Endothelial cell of umbilical vein (primary cell): Measurements from ENCODE around the gene MYH14. TPM values are rescaled to one million over a fixed set of nuclear protein-coding genes. Genes with fewer than 3 reads are reported as not detected.

Experiments
- BruUV-seq: library from RNA; stranded (reverse); fragments of 400-500 nt; replicated peaks from 2 replicates; lab custom pipeline; 2021; lab: Mats Ljungman, UMichigan
- CTCF ChIA-PET: fragments of 300-600, 350-600 bp; sonication (Branson Sonifier 250); formaldehyde crosslinking; loops from one replicate; lab custom pipeline; 2021; ENCODE audit warnings: antibody characterized with exemption, inconsistent platforms; lab: Charles Lee
- POLR2A ChIA-PET: fragments of 300-600, 350-600 bp; sonication (Branson Sonifier 250); formaldehyde crosslinking; loops from one replicate; lab custom pipeline; 2021; ENCODE audit warnings: antibody characterized with exemption, inconsistent platforms; lab: Charles Lee
- DNase-seq: peaks from one replicate; pipeline ENCODE4 v3.0.0-alpha.2; 2011; ENCODE audit warnings: low read depth, low spot score
- FAIRE-seq: peaks from 2 replicates; lab custom pipeline; 2011; peaks lifted over from hg19 to GRCh38; lab: Jason Lieb, UNC
- H2AFZ ChIP-seq: 2 replicates; pipeline ENCODE4 v1.6.0; 2012; ENCODE audit warnings: low read depth, low read length, control low read depth, inconsistent platforms
- H3K27ac ChIP-seq: 2 replicates; pipeline ENCODE4 v1.5.1; 2011; ENCODE audit warnings: low read depth, mild to moderate bottlenecking, control low read depth, low read length, moderate library complexity; ENCODE audit not compliant: insufficient read depth
- H3K27me3 ChIP-seq, 2 experiments: 2 replicates each; pipeline versions ENCODE4 v1.6.0 to v1.6.1; 2011; ENCODE audit warnings: low read length in 2 of 2, mixed read lengths in 1 of 2; ENCODE audit not compliant: control insufficient read depth in 2 of 2, insufficient read depth in 2 of 2
- H3K36me3 ChIP-seq, 2 experiments: 2 replicates in 1 of 2; 3 replicates in 1 of 2; pipeline ENCODE4 v1.5.1; 2011; ENCODE audit warnings: low read length in 2 of 2, mild to moderate bottlenecking in 1 of 2, moderate library complexity in 1 of 2; ENCODE audit not compliant: control insufficient read depth in 2 of 2, insufficient read depth in 2 of 2; ENCODE audit errors: extremely low read depth in 1 of 2
- H3K4me1 ChIP-seq: 3 replicates; pipeline ENCODE4 v1.5.1; 2011; ENCODE audit warnings: mild to moderate bottlenecking, low read length; ENCODE audit not compliant: control insufficient read depth, insufficient read depth; ENCODE audit errors: extremely low read depth
- H3K4me2 ChIP-seq: 2 replicates; pipeline ENCODE4 v1.6.1; 2011; ENCODE audit warnings: low read length, control low read depth, mixed read lengths; ENCODE audit not compliant: insufficient read depth
- H3K4me3 ChIP-seq, 3 experiments: fragments of 200-600 bp in 1 of 3; sonication (generic), shearing (Covaris generic) in 1 of 3; replicated peaks in 1 of 3; 2 replicates each; pipeline ENCODE4 v1.5.1; 2011 to 2016; ENCODE audit warnings: control low read depth in 3 of 3, low read length in 3 of 3, mild to moderate bottlenecking in 2 of 3, inconsistent platforms in 1 of 3, low read depth in 1 of 3, moderate library complexity in 1 of 3; ENCODE audit not compliant: insufficient read depth in 1 of 3
- H3K79me2 ChIP-seq: 2 replicates; pipeline ENCODE4 v1.6.0; 2012; ENCODE audit warnings: low read length, inconsistent platforms; ENCODE audit not compliant: control insufficient read depth, insufficient read depth
- H3K9ac ChIP-seq: replicated peaks from 2 replicates; pipeline ENCODE3; 2011; ENCODE audit warnings: low read length, control low read depth; ENCODE audit not compliant: insufficient read depth; ENCODE audit errors: extremely low read depth
- H3K9me1 ChIP-seq: replicated peaks from 3 replicates; pipeline ENCODE4 v1.6.0; 2011; ENCODE audit warnings: mild to moderate bottlenecking, low read length; ENCODE audit not compliant: control insufficient read depth, insufficient read depth; ENCODE audit errors: extremely low read depth
- H3K9me3 ChIP-seq: replicated peaks from 2 replicates; pipeline ENCODE4 v1.5.1; 2012; ENCODE audit warnings: low read length, inconsistent platforms; ENCODE audit not compliant: control insufficient read depth, insufficient read depth
- H4K20me1 ChIP-seq: replicated peaks from 2 replicates; pipeline ENCODE3; 2011; ENCODE audit warnings: mild to moderate bottlenecking, low read length; ENCODE audit not compliant: control insufficient read depth, insufficient read depth; ENCODE audit errors: extremely low read depth
- CTCF ChIP-seq, 2 donors: IDR thresholded peaks; 1 replicate in 1 of 2; 2 replicates in 1 of 2; pipeline ENCODE4 v1.5.1; 2011; ENCODE audit warnings: low read length in 2 of 2, mild to moderate bottlenecking in 2 of 2, moderate library complexity in 2 of 2, control low read depth in 1 of 2, inconsistent platforms in 1 of 2, low read depth in 1 of 2; ENCODE audit not compliant: insufficient read depth in 1 of 2; ENCODE audit errors: extremely low read depth in 1 of 2
- EZH2 ChIP-seq: IDR thresholded peaks from 2 replicates; pipeline ENCODE4 v1.6.1; 2012; ENCODE audit warnings: borderline replicate concordance, low read depth, mild to moderate bottlenecking, moderate library complexity, low read length, inconsistent platforms; ENCODE audit not compliant: severe bottlenecking
- FOS ChIP-seq: IDR thresholded peaks from 2 replicates; pipeline ENCODE4 v1.6.1; 2011; ENCODE audit warnings: mild to moderate bottlenecking, low read length, moderate library complexity, borderline replicate concordance; ENCODE audit not compliant: insufficient read depth
- GATA2 ChIP-seq: IDR thresholded peaks from 2 replicates; pipeline ENCODE4 v1.7.0; 2011; ENCODE audit warnings: low read depth, mild to moderate bottlenecking, moderate library complexity, mixed read lengths, low read length; ENCODE audit not compliant: insufficient read length, insufficient read depth
- JUN ChIP-seq: IDR thresholded peaks from 2 replicates; pipeline ENCODE4 v1.6.1; 2011; ENCODE audit warnings: borderline replicate concordance, low read depth; ENCODE audit not compliant: insufficient read length, insufficient read depth
- MAX ChIP-seq: IDR thresholded peaks from 2 replicates; pipeline ENCODE4 v1.6.1; 2011; ENCODE audit not compliant: insufficient read depth, insufficient read length
- MYC ChIP-seq: IDR thresholded peaks from one replicate; pipeline ENCODE4 v1.6.1; 2011; ENCODE audit warnings: mild to moderate bottlenecking, low read depth, low read length
- POLR2A ChIP-seq: IDR thresholded peaks from 2 replicates; pipeline ENCODE4 v1.6.1; 2012; ENCODE audit warnings: low read depth, mild to moderate bottlenecking, control low read depth, low read length
- POLR2AphosphoS5 ChIP-seq: IDR thresholded peaks from 2 replicates; pipeline ENCODE4 v1.6.1; 2012; ENCODE audit warnings: low read depth, mild to moderate bottlenecking, control low read depth, low read length, moderate library complexity; ENCODE audit not compliant: insufficient read depth
- dilution Hi-C: fragments of 300-500 bp; cut with MboI; formaldehyde crosslinking; loops from one replicate; pipeline ENCODE4 v1.15.0; 2019; ENCODE audit warnings: low sequenced_read_pairs; ENCODE audit not compliant: extremely low pct_ligation_motif_present
- intact Hi-C: fragments of 100-400 bp; cut with micrococcal nuclease; formaldehyde crosslinking; loops from one replicate; pipeline ENCODE4 v1.10.0; 2022
- polyA plus RNA-seq, 4 experiments: library from polyadenylated mRNA; depleted of rRNA in 3 of 4; stranded (reverse) in 3 of 4; unstranded in 1 of 4; fragments of >200 nt; gene quantifications; 2 replicates each; pipeline versions ENCODE4 v1.2.1 to v1.2.3, GENCODE V29; 2011 to 2012; ENCODE audit warnings: missing spikeins in 1 of 4
- total RNA-seq: library from RNA; stranded (reverse); gene quantifications from 2 replicates; pipeline ENCODE4 v1.2.3, GENCODE V29; 2021

MYH14 gene
- total and polyA plus RNA-seq, 2 donors (not counting 3 experiments of a cell fraction or from before 2014, with no cell fraction given), result 0.13 TPM; not detected in 1

GRCh38 chr19:50331221-50331993 lies 128.0 kb downstream of the MYH14 start:
- H3K9ac ChIP-seq, result no peak overlapping the region
- H3K4me3 ChIP-seq, result peak overlapping the region in 1 of 3 experiments; percentile 36
- no peaks in the 10 kb centered on the region for H3K79me2 ChIP-seq
- TF ChIP-seq EZH2, result peak; percentile 38
- TF ChIP-seq FOS, result no peak
- H3K27me3 ChIP-seq, result peaks cover 26 to 30% of the 10 kb centered on the region in 2 experiments
- H3K36me3 ChIP-seq, result no peaks in the 10 kb centered on the region
- no peak for DNase-seq
- CTCF ChIA-PET, result no interaction called here
- H3K4me2 ChIP-seq, result peak overlapping the region; percentile 46
- H3K9me1 ChIP-seq, result no peaks in the 10 kb centered on the region
- POLR2A ChIA-PET, result no interaction called here
- dilution Hi-C loops, result no loop called here
- BruUV-seq, result no TSS peak
- no peak for FAIRE-seq
- peaks cover 9% of the 10 kb centered on the region for H3K4me1 ChIP-seq
- no peaks in the 10 kb centered on the region for H3K9me3 ChIP-seq
- no peak overlapping the region for H3K27ac ChIP-seq
- intact Hi-C loops, result loop anchor here (5.0 kb wide), 1 partner anchor 326 kb away; no protein-coding TSS in a partner anchor
- peak overlapping the region; percentile 79 for H2AFZ ChIP-seq
- H4K20me1 ChIP-seq, result no peaks in the 10 kb centered on the region

GRCh38 chr19:50331994-50332243 lies 128.5 kb downstream of the MYH14 start:
- no peak overlapping the region for H3K27ac ChIP-seq
- H3K36me3 ChIP-seq, result no peaks in the 10 kb centered on the region
- H3K4me1 ChIP-seq, result peaks cover 9% of the 10 kb centered on the region
- FAIRE-seq (no peak), DNase-seq (no peak)
- no peaks in the 10 kb centered on the region for H3K79me2 ChIP-seq
- no peak overlapping the region for H3K4me3 ChIP-seq
- H3K9me3 ChIP-seq, result no peaks in the 10 kb centered on the region
- ChIA-PET POLR2A (no interaction called here), CTCF (no interaction called here)
- no peaks in the 10 kb centered on the region for H3K9me1 ChIP-seq
- intact Hi-C loops (loop anchor here (5.0 kb wide), 1 partner anchor 325 kb away; no protein-coding TSS in a partner anchor), dilution Hi-C loops (no loop called here)
- BruUV-seq, result no TSS peak
- H3K27me3 ChIP-seq, result peaks cover 21 to 25% of the 10 kb centered on the region in 2 experiments
- no peak for TF ChIP-seq JUN
- TF ChIP-seq CTCF (IDR thresholded peaks at IDR 0.05; ENCODE audit: extremely low read depth in 1 of 2, insufficient read depth in 1 of 2, low read depth in 1 of 2, low read length in 2 of 2), result no peak
- TF ChIP-seq MAX, result no peak
- TF ChIP-seq POLR2AphosphoS5, result no peak
- no peak for TF ChIP-seq GATA2
- no peak for TF ChIP-seq MYC
- TF ChIP-seq POLR2A, result no peak
- no peak for TF ChIP-seq EZH2
- TF ChIP-seq FOS, result no peak
- no peak overlapping the region for H2AFZ ChIP-seq
- no peak overlapping the region for H3K9ac ChIP-seq
- H3K4me2 ChIP-seq, result no peak overlapping the region
- no peaks in the 10 kb centered on the region for H4K20me1 ChIP-seq
